Superior temporal gyrus (tissue), 1 donor: Measurements from ENCODE around the gene MDFI.

Source experiments
- DNase-seq: peaks from one replicate; pipeline ENCODE4 v3.0.0-alpha.2; 2016; ENCODE audit errors: extremely low spot score

MDFI gene

GRCh38 chr6:41651246-41651961 lies 13.1 kb downstream of the MDFI start:
- DNase-seq = no peak

- DNase-seq = no peak
Observed at GRCh38 chr6:41651962-41652657, 13.8 kb downstream of the MDFI start.

DNA sequence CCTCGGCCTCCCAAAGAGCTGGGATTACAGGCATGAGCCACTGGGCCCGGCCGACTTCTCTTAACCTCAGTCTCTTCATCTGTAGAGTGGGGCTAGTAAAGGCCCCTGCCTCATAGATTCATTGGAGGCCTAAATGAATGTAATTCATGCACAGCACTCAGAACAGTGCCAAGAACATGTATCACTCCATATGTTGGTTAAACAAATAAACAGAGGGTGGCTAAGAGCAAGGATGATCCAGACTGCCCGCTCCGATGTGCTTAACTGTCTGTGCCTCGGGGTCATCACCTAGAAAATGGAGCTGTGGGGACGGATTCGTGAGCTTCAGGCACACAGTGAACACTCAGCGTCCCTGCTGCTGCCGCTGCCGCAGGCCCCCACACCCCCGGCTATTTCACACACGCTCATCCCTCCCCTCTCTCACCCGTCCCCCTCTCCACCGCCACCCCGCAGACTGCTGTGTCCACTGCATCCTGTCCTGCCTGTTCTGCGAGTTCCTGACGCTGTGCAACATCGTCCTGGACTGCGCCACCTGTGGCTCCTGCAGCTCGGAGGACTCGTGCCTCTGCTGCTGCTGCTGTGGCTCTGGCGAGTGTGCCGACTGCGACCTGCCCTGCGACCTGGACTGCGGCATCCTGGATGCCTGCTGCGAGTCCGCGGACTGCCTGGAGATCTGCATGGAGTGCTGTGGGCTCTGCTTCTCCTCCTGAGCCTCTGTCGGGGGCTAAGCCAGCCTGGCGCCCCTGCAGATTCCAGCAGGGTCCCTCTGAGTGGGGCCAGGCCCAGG lies 14.8 kb downstream of the MDFI start:
- DNase-seq = no peak

- DNase-seq = no peak
Observed at GRCh38 chr6:41653691-41654090, 15.4 kb downstream of the MDFI start.

- DNase-seq = no peak
Observed at GRCh38 chr6:41654151-41654697, 16.0 kb downstream of the MDFI start.

DNA sequence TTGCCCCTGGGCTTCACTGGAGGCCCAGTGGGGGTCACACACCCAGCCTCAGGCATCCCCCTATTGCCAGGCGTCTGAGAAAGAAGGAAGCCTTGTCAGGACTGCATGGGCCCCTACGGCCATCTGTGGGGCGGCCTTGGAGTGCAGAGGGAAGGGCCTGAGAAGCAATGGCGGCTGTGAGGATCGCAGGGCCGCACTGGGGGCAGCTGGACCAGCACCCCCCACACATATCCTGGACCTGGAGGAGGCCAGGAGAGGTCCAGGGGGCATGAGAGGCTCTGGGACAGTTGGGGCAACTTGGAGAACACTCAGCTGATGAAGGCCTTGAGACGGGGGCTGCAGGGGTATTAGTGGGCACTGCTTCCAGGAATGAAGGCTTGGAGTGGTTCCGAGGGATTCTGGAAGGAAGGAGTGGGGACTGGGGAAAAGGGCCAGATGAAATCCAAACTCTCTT lies 16.5 kb downstream of the MDFI start:
- no peak for DNase-seq

- no peak for DNase-seq
Observed at GRCh38 chr6:41655176-41655575, 16.9 kb downstream of the MDFI start.

GRCh38 chr6:41655646-41656001 lies 17.4 kb downstream of the MDFI start:
- no peak for DNase-seq

- no peak for DNase-seq
Observed at GRCh38 chr6:41656002-41656691, 17.9 kb downstream of the MDFI start.

GRCh38 chr6:41657131-41658094 lies 19.1 kb downstream of the MDFI start:
- DNase-seq = no peak

DNA sequence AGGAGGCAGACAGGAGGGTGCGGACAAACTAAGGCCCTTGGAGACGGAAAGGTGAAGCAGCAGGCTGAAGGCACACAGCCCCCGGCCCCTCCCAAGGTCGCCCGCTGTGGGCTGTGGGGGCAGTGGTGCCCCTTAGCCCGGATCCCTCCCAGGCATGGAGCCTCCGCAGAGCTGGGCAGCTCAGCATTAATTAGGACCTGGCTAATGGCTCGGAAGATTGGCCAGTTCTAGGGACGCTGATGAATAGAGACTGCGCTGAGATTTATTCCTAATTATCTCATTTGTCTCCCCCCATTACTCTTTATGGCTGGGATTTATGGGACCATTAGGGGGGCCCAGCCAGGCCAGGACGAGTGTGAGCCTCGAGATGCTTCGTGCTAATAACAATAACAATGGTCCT lies 20.4 kb downstream of the MDFI start:
- DNase-seq = no peak

DNA sequence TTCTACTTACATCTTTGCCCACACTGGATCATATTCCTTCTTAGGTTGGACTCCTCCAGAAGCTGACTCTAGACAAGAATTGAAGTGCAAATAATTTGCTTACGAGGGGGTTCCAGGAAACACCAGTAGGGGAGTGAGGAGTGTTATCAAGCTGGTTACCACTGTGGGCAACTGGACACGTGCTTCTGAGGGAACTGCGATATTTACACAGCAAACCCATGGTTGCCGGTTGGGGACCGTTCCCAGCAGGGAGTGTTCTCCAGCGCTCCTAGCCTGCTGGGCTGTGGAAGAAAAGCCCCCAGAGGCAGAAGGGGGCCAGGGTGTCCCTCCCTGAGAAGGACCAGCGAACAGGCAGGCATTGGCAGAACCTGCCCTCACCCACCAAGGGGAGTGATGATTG lies 21.7 kb downstream of the MDFI start:
- no peak for DNase-seq

- no peak for DNase-seq
Observed at GRCh38 chr6:41663568-41663967, 25.3 kb downstream of the MDFI start.

GRCh38 chr6:41664271-41664670 lies 26.0 kb downstream of the MDFI start:
- no peak for DNase-seq

DNA sequence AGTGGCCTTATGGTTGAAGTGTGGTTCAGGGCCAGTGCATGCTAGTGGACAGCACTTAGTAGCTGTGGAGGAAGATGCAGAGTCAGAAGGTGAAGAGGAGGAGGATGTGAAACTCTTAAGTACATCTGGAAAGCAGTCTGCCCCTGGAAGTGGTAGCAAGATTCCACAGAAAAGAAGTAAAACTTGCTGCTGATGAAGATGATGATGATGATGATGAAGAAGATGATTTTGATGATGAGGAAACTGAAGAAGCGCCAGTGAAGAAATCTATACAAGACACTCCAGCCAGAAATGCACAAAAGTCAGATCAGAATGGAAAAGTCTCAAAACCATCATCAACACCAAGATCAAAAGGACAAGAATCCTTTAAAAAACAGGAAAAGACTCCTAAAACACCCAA lies 28.9 kb downstream of the MDFI start:
- DNase-seq = no peak

- DNase-seq = no peak
Observed at GRCh38 chr6:41668968-41669367, 30.7 kb downstream of the MDFI start.

DNA sequence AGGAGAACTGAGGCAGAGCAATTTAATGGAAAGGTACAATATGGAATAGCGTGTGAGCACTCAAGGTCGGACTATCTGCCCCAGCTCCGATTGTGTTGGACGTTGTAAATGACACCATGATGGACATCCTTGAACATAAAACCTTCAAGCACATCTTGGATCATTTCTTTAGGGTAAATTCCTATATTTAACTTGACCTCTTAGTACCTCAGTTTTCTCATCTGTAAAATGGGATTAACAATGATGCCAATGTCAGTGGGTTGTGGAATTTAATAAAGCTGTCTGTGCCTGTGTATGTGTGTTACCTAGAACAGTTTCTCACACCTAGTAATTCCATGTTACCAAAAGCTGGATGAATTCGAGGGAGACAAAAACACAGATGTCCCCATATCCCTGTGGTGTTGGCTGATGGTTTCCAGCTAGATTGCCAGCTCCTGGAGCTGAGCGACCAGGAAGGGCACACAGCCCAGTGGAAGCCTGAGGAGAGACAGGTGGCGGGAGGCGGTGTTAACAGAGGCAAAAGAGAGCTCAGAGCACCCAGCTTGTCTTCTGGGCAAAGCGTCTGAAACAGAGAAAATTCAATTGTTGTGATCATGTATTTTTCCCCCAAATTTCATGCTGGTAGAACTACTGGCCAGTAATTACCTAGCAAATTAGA lies 32.6 kb downstream of the MDFI start:
- no peak for DNase-seq

DNA sequence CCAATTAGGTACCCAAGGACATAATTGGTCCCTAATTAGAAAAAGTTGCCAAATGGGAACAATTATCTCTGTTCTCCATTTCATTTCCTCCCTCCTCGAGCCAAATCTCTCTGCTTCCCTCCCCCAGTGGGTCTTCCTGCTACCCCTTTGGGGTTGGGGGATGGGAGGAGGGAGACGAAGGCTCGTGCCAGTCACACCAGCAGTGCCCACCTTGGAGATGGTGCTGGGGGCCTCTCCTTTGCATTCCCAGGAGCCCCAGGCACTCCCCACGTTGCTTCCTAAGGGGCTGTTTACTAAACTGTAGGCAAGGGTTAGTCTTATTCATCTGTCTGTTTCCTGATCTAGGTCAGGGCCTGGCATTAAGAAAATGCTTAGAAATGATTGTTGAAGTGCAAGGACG lies 33.1 kb downstream of the MDFI start:
- DNase-seq = no peak

GRCh38 chr6:41672016-41672415 lies 33.7 kb downstream of the MDFI start:
- no peak for DNase-seq
